DOHH2 (cell line): ENCODE results near the gene OSBPL2.

Experiments used
- EZH2phosphoT487 ChIP-seq: fragments of 200-600 bp; sonication (generic); IDR thresholded peaks from 2 replicates; pipeline ENCODE4 v1.6.1; 2017; ENCODE audit warnings: borderline replicate concordance, mild to moderate bottlenecking, antibody characterized with exemption, low read length, moderate library complexity, mixed read lengths
- TF ChIP-seq, protein P1 (sequence below): fragments of 200-600 bp; sonication (generic); IDR thresholded peaks from one replicate; pipeline ENCODE4 v1.5.1; 2014; ENCODE audit warnings: antibody characterized with exemption, mild to moderate bottlenecking, low read depth, low read length; ENCODE audit not compliant: poor library complexity, severe bottlenecking

GRCh38 chr20:62217913-62218773 lies 20.2 kb upstream of the OSBPL2 start:
- TF ChIP-seq, protein P1, sequence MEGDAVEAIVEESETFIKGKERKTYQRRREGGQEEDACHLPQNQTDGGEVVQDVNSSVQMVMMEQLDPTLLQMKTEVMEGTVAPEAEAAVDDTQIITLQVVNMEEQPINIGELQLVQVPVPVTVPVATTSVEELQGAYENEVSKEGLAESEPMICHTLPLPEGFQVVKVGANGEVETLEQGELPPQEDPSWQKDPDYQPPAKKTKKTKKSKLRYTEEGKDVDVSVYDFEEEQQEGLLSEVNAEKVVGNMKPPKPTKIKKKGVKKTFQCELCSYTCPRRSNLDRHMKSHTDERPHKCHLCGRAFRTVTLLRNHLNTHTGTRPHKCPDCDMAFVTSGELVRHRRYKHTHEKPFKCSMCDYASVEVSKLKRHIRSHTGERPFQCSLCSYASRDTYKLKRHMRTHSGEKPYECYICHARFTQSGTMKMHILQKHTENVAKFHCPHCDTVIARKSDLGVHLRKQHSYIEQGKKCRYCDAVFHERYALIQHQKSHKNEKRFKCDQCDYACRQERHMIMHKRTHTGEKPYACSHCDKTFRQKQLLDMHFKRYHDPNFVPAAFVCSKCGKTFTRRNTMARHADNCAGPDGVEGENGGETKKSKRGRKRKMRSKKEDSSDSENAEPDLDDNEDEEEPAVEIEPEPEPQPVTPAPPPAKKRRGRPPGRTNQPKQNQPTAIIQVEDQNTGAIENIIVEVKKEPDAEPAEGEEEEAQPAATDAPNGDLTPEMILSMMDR, result no peak
- TF ChIP-seq EZH2phosphoT487, result no peak
